Measurements from ENCODE around the gene ATP2B3. TPM values are rescaled to one million over a fixed set of nuclear protein-coding genes. Genes with fewer than 3 reads are reported as not detected.

ATP2B3 gene
- total RNA-seq, 2 donors from 2014 or later = 0.68 to 0.85 TPM

DNA sequence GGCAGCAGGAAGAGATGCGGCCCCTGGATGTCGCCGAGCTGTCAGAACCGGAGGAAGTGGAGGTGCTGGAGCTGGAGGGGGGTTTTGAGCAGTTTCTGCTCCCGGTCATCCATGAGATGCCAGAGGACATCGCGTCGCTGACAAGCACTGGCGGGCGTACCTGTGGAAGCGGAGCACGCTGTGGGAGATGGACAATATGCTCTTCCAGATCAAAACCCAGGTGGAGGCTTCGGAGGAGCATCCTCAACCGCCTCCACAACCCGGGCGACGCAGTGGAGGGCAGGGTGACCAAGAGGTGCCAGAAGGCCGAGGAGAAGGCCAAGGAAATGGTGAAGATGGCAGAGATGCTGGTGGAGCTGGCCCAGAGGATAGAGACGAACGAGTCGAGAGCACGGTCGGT, 89.1 kb downstream of the ATP2B3 start:
- ATAC-seq (ENCODE audit: insufficient number of reproducible peaks, low FRiP score, low read depth) = no peak
- DNase-seq (ENCODE audit: low spot score) = no peak
- Histone ChIP-seq H3K36me3 (no peaks in the 10 kb centered on the region), H3K27me3 (replicated peaks; ENCODE audit: insufficient read depth) (no peaks in the 10 kb centered on the region), H3K27ac (no peak overlapping the region), H3K9me3 (no peaks in the 10 kb centered on the region), H3K4me1 (ENCODE audit: control insufficient read depth in 1 of 2, low read depth in 2 of 2) (peaks cover 0 to 7% of the 10 kb centered on the region in 2 donors), H3K4me3 (no peak overlapping the region)
- TF ChIP-seq, protein P1, sequence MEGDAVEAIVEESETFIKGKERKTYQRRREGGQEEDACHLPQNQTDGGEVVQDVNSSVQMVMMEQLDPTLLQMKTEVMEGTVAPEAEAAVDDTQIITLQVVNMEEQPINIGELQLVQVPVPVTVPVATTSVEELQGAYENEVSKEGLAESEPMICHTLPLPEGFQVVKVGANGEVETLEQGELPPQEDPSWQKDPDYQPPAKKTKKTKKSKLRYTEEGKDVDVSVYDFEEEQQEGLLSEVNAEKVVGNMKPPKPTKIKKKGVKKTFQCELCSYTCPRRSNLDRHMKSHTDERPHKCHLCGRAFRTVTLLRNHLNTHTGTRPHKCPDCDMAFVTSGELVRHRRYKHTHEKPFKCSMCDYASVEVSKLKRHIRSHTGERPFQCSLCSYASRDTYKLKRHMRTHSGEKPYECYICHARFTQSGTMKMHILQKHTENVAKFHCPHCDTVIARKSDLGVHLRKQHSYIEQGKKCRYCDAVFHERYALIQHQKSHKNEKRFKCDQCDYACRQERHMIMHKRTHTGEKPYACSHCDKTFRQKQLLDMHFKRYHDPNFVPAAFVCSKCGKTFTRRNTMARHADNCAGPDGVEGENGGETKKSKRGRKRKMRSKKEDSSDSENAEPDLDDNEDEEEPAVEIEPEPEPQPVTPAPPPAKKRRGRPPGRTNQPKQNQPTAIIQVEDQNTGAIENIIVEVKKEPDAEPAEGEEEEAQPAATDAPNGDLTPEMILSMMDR (IDR thresholded peaks at IDR 0.05) = no peak

DNA sequence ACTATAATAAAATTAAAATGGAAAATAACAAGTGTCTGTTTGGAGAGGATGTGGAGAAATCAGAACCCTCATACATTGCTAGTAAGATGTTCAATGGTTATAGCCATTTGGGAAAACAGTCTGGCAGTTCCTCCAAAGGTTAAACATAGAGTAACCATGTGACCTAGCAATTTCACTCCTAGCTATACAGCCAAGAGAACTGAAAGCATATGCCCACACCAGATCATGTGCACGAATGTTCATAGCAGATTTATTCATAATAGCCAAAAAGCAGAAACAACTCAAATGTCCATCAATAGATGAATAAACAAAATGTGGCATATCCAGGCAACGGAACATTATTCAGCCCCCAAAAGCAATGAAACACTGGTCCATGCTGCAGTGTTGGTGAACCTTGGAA, 90.9 kb downstream of the ATP2B3 start:
- Histone ChIP-seq H3K9me3 (no peaks in the 10 kb centered on the region), H3K4me3 (no peak overlapping the region), H3K36me3 (no peaks in the 10 kb centered on the region), H3K27ac (no peak overlapping the region), H3K4me1 (ENCODE audit: control insufficient read depth in 1 of 2, low read depth in 2 of 2) (peaks cover 0 to 7% of the 10 kb centered on the region in 2 donors), H3K27me3 (replicated peaks; ENCODE audit: insufficient read depth) (no peaks in the 10 kb centered on the region)
- TF ChIP-seq, protein P1 (IDR thresholded peaks at IDR 0.05) = no peak
- ATAC-seq (ENCODE audit: insufficient number of reproducible peaks, low FRiP score, low read depth) = no peak
- DNase-seq (ENCODE audit: low spot score) = no peak

DNA sequence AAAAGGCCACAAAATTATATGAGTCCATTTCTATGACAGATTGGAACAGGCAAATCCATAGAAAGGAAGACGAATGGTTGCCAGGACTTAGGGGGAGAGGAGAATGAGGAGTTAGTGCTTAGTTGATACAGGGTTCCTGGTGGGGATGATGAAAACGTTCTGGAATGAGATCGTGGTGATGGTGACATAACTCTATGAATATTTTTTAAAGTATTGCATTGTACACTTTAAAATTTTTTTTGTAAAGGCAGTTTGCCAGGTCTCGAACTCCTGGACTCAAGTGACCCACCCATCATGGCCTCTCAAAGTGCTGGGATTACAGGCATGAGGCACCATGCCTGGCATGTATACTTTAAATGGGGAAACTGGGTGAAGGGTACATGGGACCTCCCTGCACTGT, 91.4 kb downstream of the ATP2B3 start:
- Histone ChIP-seq H3K4me3 (no peak overlapping the region), H3K9me3 (no peaks in the 10 kb centered on the region), H3K27ac (no peak overlapping the region), H3K4me1 (ENCODE audit: control insufficient read depth in 1 of 2, low read depth in 2 of 2) (peaks cover 0 to 7% of the 10 kb centered on the region in 2 donors), H3K27me3 (replicated peaks; ENCODE audit: insufficient read depth) (no peaks in the 10 kb centered on the region), H3K36me3 (no peaks in the 10 kb centered on the region)
- ATAC-seq (ENCODE audit: insufficient number of reproducible peaks, low FRiP score, low read depth) = no peak
- no peak for DNase-seq (ENCODE audit: low spot score)
- TF ChIP-seq, protein P1 (IDR thresholded peaks at IDR 0.05) = no peak

DNA sequence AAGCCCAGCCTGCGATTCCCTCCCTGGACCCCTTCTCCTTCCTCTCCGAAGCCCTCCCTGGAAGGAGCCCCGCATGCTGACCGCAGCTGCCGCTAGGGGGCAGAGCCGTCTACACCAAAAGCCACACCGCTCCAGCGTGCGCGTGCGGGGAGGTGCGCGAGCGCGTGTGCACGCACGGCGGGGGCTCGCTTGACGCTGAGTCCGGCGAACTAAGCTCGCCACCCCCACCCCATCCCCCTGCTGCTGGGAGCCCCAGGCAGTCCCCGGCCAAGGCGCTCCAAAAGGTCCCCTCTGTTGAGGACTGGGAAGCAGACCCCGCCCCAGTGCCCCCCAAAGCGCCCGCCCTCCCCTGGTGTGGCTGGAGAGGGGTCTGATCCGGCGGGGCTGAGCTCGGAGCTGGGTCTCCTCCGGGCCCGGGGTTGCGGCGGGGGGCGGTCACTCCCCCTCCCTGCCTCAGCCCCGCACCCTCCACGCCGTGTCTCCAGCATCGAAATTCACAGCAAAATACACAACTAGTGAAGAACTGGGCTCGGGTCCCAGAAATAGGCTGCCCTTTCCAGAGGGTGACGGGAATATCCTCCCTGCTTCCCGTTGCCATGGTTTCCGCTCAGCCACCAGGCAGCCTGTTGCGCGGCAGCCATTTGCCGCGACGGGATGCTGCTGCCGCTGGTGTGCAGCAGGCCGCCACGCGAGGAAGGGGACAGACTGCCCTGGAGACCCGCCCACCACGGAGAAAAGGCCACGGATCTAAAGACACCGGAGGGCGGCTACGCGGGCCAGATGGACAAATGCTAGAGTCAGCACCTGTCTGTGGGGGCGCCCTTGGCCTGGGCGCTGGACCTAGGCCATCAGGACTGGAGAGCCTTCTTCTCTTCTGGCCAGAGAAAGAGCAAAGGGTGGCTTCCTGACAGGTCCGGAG, 92.7 kb downstream of the ATP2B3 start:
- Histone ChIP-seq H3K4me3 (peak overlapping the region; percentile 69), H3K36me3 (no peaks in the 10 kb centered on the region), H3K27ac (no peak overlapping the region), H3K4me1 (ENCODE audit: control insufficient read depth in 1 of 2, low read depth in 2 of 2) (peaks cover 0 to 7% of the 10 kb centered on the region in 2 donors), H3K27me3 (replicated peaks; ENCODE audit: insufficient read depth) (no peaks in the 10 kb centered on the region), H3K9me3 (no peaks in the 10 kb centered on the region)
- ATAC-seq (ENCODE audit: insufficient number of reproducible peaks, low FRiP score, low read depth) (peak; percentile 76), DNase-seq (ENCODE audit: low spot score) (peak; percentile 9)
- TF ChIP-seq, protein P1 (IDR thresholded peaks at IDR 0.05) = peak; percentile 76

DNA sequence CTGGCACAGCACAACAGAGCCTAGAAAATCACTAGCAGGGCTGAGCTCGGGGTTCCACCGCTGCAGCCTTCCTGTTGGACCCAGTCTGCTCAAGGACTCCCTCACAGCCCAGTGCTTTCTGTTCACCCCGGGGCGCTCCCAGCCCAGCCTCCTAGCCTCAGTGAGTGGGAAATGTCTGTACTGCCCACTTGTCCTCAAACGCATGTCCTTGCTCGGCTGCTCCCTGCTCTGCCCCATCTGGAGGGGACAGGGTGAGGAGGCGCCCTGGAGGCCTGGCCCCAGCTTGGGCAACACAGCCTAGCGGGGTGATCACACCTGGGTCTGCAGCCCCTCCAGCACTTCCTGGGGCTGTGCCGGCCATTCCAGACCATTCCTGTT, 93.4 kb downstream of the ATP2B3 start:
- ATAC-seq (ENCODE audit: insufficient number of reproducible peaks, low FRiP score, low read depth) = no peak
- no peaks in the 10 kb centered on the region for H3K9me3 ChIP-seq
- no peak overlapping the region for H3K27ac ChIP-seq
- H3K4me3 ChIP-seq = no peak overlapping the region
- H3K4me1 ChIP-seq (ENCODE audit: control insufficient read depth in 1 of 2, low read depth in 2 of 2) = peaks cover 0 to 7% of the 10 kb centered on the region in 2 donors
- H3K27me3 ChIP-seq (replicated peaks; ENCODE audit: insufficient read depth) = no peaks in the 10 kb centered on the region
- H3K36me3 ChIP-seq = no peaks in the 10 kb centered on the region
- no peak for DNase-seq (ENCODE audit: low spot score)
- TF ChIP-seq, protein P1 (IDR thresholded peaks at IDR 0.05) = no peak

All from thoracic aorta (tissue), 2 donors.